Fibroblast of peridontal ligament (primary cell): ENCODE measurements around the gene PRR30.
"Not testable (repeated sequence)": the region's sequence is repeated elsewhere in the genome, so short reads cannot be mapped to it uniquely, and the experiment has no call there.

Experiments used
- DNase-seq: peaks from one replicate; pipeline ENCODE4 v3.0.0-alpha.2; 2010; ENCODE audit errors: extremely low read depth

PRR30 gene

GRCh38 chr2:27139310-27139709 lies at the start of gene PRR30:
Gene PRR30 (minus strand): TSS chr2:27139410. CDS start chr2:27138329, 1,081 bp downstream.
- DNase-seq = no peak

GRCh38 chr2:27186613-27187345 lies 47.6 kb upstream of the PRR30 start:
- DNase-seq = no peak

DNA sequence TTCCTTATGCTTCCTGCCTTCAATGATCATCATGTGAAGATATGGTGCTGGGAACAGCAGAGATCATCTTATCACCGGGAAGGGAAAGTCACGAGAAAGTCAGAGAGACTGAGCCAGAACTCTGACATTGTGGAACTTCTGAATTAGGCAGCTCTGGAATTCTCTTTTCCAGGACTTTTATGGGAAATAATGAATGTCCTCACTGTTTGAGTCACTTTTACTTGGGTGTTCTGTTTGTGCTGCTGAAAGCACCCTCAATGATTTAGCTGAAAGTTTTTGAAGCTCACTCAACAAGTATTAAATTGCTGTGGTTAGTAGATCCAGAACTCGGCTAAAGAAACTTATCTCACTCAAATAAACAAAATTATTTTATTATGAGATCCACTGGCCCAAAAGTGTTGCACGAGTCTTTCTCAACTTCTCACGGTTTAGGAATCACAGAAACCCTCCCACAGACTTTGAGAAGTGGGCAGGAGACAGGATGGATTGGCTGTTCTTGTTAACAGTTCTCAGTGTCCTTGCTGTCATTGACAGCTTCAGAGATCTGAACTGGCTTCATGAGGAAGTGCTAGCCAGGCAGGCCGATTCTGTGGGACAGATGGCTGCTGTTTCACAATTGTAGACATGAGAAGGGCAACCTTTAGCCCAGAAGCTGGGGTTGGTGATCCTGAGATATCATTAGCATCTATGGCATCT lies 46.3 kb upstream of the PRR30 start:
- peak; percentile 88 for DNase-seq

DNA sequence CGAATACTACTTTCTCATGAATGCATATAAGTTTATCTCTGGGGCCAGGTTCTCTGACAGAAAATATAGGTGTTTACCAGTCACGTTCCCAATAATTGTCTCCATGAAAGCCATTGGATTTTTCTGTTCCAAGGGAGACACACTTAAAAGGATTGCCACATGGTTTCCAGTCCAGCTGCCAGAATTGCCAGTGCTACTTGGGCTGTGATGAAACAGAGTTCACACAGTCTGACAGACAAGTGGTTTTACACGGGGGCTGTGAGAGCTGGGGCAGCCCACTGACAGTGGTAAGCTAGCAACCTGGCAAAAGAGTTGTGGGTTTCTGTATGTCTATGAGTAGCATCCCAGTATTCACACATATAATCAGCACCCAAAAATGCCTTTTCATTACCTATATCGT lies 44.9 kb upstream of the PRR30 start:
- peak; percentile 53 for DNase-seq

DNA sequence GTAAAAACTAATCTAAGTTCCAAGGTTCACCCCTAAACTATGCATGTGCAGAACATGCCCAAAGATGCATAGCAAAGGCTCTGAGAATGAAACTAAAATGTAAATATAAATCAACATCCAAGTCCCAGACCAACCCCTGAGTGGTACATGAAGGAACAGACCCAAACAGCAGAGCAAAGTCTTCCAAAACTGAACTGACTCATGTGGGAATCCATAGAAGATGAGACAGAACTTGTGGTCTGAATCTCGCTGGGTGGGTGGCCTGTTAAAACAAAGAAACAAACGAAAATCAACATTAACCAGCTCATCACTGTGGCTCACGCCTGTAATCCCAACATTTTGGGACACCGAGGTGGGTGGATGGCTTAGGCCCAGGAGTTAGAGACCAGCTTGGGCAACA lies 43.1 kb upstream of the PRR30 start:
- DNase-seq = peak; percentile 80

DNA sequence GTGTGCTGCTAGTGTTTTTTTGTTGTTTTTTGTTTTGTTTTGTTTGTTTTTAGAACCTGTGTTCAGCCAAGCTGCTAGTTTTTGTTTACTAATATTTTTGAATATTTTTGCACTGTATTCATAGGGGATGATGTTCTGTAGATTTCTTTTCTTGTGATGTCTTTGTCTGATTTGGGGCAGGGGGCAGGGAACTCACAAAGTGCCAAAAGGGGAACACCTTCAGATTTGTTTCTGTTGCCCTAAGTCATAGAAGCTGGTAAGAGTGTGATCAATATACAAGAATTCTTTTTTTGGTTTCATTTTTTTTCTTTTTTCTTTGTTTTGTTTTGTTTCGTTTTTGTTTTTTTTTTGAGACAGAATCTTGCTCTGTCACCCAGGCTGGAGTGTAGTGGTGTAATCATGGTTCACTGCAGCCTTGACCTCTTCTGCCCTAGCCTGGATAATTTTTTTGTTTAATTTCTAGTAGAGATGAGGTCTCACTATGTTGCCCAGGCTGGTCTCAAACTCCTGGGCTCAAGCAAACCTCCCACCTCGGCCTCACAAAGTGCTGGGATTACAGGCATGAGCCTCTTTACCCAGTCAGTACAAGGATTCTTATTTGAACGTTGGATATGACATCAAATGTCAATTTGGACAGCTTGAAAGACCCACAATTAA lies 40.3 kb upstream of the PRR30 start:
- DNase-seq = no peak

- no peak for DNase-seq
Observed at GRCh38 chr2:27178469-27178868, 39.3 kb upstream of the PRR30 start.

DNA sequence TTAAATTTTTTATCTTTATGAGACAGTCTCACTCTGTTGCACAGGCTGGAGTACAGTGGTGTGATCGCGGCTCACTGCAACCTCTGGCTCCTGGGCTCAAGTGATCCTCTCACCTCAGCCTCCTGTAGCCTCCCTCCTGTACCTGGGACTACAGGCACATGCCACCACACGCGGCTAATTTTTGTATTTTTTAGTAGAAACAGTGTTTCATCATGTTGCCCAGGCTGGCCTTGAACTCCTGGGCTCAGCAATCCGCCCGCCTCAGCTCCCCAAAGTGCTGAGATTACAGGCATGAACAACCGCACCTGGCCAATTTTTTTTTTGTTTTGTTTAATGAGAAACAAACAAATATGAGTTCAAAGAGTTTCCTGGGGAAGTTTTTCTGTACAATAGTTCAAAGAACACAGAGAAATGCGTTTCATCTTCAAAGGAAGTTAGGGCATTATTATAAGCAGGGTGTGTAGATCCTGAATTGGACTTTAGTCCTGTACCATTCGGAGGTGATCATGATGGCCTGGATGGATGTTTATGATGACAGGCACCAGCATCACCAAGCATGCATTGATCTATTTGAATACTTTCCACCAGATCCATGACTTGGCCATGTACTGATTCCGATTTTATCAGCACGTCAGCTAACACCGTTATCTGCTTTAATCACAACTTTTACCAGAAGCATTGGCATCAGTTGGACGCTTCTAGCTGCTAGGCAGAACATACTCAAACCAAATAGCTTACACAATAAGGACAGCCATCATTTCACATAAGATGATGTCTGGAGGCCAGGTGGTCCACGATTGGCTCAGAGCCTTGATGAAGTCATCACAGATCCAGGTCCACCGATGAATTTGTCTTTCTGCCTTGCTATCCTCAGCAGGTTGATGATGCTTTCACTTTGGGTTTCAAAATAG lies 38.5 kb upstream of the PRR30 start:
- DNase-seq = no peak

- DNase-seq = not testable (repeated sequence)
Observed at GRCh38 chr2:27175781-27176180, 36.6 kb upstream of the PRR30 start.

GRCh38 chr2:27175330-27175729 lies 36.1 kb upstream of the PRR30 start:
- DNase-seq = peak; percentile 28

- no peak for DNase-seq
Observed at GRCh38 chr2:27174638-27175037, 35.4 kb upstream of the PRR30 start.

DNA sequence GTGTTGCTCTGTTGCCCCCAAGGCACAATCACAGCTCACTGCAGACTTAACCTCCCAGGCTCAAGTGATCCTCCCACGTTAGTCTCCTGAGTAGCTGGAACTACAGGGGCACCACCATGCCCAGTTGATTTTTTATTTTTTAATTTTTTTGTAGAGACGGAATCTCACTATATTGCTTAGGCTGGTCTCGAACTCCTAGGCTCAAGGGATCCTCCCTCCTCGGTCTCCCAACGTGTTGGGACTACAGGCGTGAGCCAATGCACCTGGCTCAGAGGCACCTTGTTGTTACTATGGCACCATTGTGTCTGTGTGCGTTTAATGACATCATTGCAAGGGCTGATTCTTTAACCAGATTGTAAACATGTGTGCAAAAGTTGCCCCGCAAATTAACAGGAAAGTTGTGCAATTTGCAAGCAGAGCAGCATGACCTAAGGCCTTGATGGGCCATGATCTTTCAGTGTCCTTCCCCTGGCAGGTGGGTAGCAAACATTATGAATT lies 32.2 kb upstream of the PRR30 start:
- peak; percentile 26 for DNase-seq

- DNase-seq = no peak
Observed at GRCh38 chr2:27170581-27171337, 31.5 kb upstream of the PRR30 start.

GRCh38 chr2:27164960-27165763 lies 26.0 kb upstream of the PRR30 start:
- no peak for DNase-seq

DNA sequence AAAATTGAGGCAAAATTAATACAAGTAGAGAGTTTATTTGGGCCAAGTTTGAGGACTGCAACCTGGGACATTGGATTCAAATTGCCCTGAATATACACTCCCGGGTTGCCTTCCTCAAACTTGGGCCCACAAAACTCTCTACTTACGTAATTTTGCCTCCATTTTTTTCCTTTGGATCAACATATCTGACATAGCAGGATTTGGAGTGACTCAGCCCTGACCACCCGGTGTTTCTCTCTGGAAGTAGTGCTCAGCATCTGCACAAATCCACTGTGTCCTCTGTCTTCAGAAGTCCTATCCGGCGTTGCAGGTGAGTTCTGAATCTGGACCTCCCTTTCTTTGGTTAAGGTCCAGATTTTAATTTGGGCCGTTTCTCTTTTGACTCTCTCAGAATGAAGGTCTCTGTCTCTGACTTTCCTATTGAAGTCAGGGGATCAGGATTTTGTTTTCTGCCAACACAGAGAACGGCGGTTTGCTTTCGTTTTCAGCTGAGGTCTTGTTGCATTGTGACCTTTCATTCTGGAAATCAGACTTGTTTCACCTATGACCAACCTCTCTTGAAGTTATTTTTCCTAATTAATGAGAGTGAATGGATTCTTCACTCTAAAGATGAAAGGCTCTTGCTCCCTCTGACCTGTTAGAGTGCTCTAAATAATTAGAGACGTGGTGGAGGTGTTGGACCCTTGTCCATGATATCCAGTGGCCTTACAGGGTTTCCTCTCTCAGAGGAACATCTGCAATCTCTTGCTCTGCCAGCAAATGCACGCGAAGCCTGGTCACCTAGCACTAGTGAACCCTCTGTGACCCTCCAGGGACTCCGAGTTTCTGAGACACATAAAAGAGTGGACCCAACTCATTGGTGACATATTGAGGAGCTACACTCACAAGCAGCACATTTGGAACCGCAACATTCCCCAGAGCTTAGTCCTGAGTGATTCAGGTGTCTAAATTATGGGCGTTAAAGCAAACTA lies 23.2 kb upstream of the PRR30 start:
- DNase-seq = peak; percentile 47

GRCh38 chr2:27160191-27160590 lies 21.0 kb upstream of the PRR30 start:
- no peak for DNase-seq

- DNase-seq = no peak
Observed at GRCh38 chr2:27159271-27159670, 20.1 kb upstream of the PRR30 start.

- DNase-seq = no peak
Observed at GRCh38 chr2:27158468-27158867, 19.3 kb upstream of the PRR30 start.

- DNase-seq = no peak
Observed at GRCh38 chr2:27155069-27155520, 15.9 kb upstream of the PRR30 start.
